ENCODE results near the gene PRKCD.

- TF ChIP-seq CTCF (conservative IDR thresholded peaks at IDR 0.05; ENCODE audit: low read depth, low read length) = no peak
- TF ChIP-seq EZH2 (IDR thresholded peaks at IDR 0.05; ENCODE audit: borderline replicate concordance, low read depth, low read length, poor library complexity, severe bottlenecking) = no peak
Observed at GRCh38 chr3:53150247-53151085, 10.5 kb upstream of the PRKCD start.

Data from A673 (cell line).